GM19438 (cell line): Measurements from ENCODE around the gene BRD2.

Source experiments
- ATAC-seq: cut with Tn5 transposase; IDR thresholded peaks from one replicate; pipeline ENCODE4 v1.9.1; 2021; ENCODE audit warnings: low read depth; ENCODE audit not compliant: unreplicated experiment

Gene BRD2

DNA sequence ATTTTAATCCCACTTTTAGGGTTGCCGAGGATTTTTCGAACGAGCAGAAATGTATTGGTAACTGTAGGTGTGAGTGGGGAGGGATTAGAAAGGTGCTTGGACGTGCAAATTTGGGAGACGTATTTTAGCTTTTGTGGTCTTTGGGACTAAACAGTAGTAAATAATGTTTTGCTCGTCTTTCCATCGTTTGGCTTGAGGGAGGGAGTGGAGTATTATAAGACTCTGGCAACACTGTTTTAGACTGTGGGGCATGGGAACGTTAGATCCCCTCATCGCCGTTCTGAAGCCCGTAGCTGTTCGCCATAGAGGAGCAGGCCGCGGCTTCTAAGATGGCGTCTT, 2.8 kb downstream of the BRD2 start:
- no peak for ATAC-seq

DNA sequence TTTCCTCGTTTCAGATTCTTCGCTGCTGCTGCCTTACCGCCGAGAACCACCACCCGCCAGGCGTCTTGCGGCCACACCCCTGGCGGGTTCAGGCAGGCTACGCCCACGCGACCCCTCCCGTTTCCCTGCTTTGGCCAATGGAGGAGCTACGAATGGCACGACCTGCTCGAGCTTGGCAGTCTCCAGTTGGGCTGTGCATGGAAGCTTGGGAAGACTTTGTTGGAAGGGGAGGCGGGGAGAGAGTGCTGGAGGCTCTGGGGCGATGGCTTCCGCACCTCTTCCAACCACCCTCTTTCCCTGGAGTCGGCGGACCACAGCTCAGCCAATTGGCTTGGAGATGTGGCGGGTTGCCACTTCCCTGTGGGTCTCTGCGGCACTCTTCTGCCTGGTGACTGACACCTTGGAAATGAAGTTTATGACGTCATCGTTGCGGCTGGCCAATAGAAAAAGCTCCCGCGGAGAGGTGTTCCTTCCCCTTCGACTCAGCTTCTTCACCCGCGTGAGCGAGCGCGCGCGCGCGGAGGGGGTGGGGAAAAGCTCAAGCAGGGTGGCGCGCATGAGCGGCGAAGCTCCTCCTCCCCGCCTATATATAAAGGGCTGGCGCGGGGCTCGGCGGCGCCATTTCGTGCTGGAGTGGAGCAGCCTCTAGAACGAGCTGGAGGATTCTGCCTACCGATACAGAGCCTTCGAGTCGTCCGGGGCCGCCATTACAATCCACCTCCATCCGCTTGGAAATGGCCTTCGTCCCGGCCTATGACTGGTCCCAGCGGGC, 3.4 kb downstream of the BRD2 start:
- ATAC-seq = peak; percentile 42

DNA sequence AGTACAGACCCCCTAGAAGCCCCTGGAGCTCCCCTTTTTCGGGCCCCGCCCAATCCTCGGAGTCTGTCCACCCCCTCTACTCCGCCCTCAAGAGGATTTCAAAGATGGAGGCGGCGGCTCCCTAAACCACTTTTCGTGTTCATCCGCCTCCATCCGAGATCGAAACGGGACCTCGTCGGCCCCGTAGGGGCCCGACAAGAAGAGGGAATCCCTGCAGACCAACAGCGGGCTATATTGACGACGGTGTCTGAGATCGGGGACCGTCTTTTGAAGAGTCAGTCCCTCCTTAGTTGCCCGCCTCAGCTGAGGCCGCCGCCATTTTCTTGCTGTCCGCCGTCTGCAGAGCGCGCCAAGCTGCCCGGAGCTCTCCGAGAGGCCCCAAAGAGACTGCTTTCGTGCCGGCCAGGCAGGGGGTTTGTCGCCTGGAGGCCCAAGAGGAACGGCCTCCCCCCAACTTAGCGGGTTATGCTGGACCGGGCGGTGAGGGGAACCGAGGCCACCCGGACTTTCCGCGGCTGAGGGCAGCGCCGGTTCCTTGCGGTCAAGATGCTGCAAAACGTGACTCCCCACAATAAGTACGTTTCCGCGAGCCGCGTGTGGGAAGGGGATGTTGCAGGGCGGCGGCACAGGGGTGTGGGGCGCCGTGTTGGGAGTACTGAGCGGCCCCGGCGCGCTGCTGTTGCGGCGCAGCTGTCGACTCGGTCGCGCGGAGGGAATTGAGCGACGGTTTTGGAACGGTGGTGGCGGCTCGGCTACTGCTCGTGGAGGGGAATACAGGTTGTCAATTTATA, 4.2 kb downstream of the BRD2 start:
- no peak for ATAC-seq

DNA sequence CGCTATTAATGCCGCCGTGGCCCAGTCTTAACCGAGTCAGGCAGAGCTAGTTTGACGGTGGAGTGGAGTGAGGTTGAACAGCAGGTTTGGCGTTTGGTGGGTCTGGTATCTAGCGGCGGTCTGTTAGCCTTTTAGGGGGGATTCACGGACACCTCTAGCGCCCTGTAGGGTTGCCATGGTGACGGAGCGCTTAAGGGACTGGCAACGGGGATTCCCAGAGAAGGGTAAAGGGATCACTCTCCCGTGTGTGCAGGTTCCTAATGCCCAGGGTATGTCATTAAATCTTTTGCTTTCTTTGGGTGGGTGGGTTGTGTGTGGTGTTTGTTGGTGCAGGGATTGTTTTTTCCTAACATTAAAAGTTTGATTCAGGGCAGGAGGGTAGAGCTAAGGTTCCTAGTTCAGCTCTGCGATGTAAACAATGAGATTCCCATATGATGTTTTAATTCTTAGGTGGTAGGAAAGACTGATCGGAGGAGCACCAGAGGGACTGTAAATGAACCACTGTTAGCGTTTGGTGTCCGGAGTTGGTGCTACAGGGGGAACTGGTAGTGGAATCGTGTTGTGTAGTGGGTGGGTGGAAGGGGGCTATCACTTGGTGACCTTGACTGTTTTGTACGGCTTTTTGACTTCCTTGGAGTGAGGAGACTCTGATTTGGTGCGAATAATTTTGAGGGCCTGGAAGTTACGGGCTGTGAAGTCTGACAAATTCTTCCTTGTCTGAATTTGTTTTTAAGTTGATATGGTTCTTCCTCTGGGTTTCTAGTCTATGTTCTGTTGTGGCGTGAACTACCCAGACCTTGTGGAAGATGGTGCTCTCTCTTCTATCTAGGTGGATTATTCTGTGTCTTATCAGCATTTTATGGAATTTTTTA, 5.0 kb downstream of the BRD2 start:
- no peak for ATAC-seq

DNA sequence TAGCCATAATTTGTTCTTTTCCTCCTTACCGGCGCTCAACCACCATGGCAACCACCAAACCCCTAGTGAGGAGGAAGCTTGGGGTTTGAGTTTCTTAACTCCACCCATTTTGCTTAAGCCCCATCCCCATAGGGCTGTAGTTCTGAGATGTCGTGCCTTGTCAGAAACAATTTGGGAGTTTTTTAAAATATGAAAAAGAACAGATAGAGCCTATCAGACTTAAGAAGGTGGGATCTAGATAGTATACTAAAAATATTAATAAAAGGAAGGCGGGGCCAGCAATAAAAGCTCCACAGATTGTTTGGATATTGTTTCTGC, 5.6 kb downstream of the BRD2 start:
- no peak for ATAC-seq

DNA sequence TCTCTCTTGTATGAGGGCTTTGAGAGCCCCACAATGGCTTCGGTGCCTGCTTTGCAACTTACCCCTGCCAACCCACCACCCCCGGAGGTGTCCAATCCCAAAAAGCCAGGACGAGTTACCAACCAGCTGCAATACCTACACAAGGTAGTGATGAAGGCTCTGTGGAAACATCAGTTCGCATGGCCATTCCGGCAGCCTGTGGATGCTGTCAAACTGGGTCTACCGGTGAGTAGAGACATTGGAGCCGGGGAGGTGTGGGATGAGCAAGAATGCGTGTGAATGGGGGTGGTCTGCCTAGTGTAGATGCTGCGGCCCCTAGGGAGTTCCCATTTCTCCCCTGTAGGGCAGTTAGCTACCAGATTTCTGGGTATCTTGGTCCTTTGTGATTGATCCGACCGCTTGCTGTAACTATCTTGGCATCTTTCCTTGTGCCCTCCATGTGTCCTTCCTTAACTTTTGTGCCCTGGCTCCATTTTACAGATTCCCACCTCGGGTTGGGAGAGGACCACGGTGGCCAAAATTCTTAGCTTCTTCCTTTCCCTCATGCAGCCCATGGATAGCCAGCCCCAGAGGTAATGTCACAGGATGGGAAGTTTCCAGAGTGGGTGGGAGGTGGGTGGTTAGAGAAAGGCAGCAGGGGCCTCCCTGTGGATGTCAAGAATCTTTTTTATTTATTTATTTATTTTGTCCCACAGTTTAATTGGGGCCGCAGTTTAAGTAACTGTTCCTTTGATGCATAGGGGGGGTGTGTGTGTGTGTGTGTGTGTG, 6.3 kb downstream of the BRD2 start:
- ATAC-seq = no peak

DNA sequence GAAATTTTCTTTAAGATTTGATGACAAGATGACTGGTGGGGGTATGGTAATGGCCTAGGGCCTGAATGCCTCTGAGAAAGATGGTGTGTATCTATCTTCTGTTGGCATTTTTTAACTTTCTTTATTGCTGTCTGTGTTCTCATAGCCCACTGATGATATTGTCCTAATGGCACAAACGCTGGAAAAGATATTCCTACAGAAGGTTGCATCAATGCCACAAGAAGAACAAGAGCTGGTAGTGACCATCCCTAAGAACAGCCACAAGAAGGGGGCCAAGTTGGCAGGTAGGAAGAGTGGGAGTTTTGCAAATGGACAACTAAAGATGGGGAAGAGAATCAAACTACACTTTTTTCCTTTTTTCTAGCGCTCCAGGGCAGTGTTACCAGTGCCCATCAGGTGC, 7.5 kb downstream of the BRD2 start:
- ATAC-seq = no peak

DNA sequence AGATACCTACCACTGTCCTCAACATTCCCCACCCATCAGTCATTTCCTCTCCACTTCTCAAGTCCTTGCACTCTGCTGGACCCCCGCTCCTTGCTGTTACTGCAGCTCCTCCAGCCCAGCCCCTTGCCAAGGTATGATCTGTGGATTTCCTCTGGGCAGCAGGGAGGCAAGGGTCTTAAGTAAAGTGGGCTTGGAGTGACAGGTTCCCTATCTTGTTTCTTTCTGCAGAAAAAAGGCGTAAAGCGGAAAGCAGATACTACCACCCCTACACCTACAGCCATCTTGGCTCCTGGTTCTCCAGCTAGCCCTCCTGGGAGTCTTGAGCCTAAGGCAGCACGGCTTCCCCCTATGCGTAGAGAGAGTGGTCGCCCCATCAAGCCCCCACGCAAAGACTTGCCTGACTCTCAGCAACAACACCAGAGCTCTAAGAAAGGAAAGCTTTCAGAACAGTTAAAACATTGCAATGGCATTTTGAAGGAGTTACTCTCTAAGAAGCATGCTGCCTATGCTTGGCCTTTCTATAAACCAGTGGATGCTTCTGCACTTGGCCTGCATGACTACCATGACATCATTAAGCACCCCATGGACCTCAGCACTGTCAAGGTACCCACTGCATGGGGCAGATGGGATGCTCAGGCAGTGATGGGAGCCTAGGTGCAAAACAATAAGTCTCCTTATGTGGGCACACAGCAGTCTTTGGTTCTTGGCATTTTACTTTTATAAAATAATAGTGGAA, 8.1 kb downstream of the BRD2 start:
- ATAC-seq = no peak

DNA sequence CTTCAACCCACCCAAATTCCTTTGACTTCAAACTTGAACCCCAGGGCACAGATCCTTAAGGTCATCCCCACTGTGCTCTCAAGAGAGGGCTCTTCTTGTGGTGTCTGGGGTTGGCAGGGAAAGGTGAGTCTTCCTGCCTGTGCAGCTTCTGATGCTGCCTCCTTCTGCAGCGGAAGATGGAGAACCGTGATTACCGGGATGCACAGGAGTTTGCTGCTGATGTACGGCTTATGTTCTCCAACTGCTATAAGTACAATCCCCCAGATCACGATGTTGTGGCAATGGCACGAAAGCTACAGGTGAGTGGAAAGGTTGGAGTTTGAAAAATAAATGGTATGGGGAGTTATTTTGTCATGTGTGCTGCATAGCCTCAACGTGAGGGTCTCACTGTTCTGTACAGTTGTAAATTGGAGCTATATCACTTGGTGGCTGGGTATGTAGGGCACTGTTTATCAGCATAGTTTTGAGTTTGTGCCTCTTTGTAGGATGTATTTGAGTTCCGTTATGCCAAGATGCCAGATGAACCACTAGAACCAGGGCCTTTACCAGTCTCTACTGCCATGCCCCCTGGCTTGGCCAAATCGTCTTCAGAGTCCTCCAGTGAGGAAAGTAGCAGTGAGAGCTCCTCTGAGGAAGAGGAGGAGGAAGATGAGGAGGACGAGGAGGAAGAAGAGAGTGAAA, 9.0 kb downstream of the BRD2 start:
- no peak for ATAC-seq

DNA sequence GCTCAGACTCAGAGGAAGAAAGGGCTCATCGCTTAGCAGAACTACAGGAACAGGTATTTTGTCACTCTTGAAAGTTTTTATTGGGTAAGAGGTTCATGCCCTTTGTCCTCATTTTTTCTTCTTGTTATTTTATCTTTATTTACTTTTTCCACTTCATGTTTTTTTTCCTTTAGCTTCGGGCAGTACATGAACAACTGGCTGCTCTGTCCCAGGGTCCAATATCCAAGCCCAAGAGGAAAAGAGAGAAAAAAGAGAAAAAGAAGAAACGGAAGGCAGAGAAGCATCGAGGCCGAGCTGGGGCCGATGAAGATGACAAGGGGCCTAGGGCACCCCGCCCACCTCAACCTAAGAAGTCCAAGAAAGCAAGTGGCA, 9.5 kb downstream of the BRD2 start:
- ATAC-seq = no peak

DNA sequence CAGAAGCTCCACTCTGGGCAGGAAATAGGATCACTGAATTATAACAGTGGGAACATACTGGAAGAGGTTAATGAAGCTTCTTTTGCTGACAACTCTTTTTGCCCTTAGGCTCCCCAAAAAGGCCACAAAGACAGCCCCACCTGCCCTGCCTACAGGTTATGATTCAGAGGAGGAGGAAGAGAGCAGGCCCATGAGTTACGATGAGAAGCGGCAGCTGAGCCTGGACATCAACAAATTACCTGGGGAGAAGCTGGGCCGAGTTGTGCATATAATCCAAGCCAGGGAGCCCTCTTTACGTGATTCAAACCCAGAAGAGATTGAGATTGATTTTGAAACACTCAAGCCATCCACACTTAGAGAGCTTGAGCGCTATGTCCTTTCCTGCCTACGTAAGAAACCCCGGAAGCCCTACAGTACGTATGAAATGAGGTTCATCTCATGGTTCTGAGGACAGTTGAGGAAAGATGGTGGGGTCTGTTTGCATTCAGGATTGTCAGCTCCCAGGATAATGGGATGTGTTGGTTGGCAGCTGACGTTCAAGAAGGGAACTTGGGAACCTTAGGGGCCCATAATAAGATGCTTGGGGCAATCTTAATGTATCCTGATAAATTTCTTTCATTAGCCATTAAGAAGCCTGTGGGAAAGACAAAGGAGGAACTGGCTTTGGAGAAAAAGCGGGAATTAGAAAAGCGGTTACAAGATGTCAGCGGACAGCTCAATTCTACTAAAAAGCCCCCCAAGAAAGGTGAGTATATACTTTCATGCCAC, 11.5 kb downstream of the BRD2 start:
- ATAC-seq = no peak

DNA sequence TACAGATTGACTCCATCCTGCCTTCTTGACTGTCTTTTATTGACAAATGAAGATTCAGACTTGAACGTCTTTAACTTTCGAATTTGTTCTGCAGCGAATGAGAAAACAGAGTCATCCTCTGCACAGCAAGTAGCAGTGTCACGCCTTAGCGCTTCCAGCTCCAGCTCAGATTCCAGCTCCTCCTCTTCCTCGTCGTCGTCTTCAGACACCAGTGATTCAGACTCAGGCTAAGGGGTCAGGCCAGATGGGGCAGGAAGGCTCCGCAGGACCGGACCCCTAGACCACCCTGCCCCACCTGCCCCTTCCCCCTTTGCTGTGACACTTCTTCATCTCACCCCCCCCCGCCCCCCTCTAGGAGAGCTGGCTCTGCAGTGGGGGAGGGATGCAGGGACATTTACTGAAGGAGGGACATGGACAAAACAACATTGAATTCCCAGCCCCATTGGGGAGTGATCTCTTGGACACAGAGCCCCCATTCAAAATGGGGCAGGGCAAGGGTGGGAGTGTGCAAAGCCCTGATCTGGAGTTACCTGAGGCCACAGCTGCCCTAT, 12.2 kb downstream of the BRD2 start:
- no peak for ATAC-seq

DNA sequence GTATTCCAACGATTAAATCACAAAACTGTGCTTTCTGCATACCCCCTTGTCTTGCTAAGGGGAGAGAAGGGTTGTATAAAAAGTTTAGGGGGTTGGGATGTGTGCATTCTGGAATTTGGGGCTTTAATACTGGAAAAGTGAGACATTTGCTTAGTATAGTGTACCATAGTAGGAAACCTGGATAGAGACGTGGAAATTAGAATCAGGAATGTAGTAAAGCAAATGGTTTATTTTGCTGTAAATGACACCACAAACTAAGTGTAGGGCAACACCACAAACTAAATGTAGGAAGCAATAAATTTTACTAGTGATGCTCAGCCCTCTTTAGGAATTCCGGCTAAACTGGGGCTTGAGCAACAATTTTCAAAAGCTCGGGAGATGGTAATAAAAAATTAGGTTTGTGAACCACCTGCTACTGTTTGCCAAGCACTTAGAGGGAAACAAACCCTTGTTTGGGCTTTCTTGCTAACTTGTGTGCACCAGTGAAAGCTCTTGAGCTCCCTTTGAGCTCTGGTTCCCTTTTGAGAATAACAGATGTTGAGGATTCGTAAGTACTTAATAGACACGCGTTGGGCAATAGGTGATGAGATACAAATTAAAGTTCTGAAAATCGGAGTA, 13.8 kb downstream of the BRD2 start:
- no peak for ATAC-seq

DNA sequence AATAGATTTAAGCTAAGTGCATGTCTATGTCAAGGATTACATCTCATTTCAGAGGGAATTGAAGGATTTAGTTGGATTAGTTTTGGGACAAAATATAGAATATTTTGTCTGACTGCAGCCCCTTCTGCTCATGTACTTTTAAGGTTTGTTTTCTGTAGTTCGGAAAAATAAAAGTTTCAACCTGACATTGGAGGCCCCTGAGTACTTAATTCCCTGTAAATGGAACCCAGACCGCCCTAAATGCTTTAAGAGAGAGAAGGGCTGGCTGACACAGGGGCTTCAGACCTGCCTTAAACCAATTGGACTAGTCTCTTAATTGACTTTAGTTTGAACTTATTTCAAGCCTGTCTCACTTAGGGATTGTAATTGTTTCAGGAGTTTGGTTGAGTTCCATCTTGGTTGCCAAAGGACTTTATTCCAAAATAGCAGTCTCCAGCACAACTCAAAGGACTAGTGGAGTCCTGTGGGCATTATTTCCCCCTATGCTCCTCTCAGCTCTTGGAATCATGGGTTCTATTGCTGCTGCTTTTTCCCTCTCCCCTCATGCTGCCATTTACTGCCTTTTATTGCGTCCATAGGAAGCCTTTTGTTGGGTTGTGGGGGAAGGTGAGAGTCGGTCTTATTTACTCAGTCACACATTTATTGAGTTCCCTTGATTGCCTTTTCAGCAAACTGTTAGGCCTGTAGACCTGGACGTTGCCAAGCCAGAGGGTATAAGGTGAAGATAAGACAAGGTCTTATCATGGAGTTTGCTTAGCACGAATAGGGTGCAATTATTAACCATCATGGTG, 14.5 kb downstream of the BRD2 start:
- no peak for ATAC-seq

DNA sequence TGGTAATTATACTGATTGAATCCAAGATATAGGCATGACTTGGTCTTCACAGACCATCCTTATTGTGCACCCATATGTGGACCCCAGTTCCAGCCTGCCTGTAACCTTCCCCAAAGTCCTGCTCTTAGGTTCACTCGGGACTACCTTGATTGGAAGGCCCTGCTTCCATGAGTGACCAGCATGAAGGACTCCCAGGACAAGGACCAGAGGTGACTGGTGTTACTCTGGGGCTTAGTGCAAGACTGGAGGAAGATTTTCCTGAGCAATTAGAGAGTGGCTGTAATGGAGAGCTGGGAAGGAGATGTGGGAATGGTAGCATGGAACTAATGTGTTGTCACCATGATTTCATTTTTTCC, 15.1 kb downstream of the BRD2 start:
- no peak for ATAC-seq

DNA sequence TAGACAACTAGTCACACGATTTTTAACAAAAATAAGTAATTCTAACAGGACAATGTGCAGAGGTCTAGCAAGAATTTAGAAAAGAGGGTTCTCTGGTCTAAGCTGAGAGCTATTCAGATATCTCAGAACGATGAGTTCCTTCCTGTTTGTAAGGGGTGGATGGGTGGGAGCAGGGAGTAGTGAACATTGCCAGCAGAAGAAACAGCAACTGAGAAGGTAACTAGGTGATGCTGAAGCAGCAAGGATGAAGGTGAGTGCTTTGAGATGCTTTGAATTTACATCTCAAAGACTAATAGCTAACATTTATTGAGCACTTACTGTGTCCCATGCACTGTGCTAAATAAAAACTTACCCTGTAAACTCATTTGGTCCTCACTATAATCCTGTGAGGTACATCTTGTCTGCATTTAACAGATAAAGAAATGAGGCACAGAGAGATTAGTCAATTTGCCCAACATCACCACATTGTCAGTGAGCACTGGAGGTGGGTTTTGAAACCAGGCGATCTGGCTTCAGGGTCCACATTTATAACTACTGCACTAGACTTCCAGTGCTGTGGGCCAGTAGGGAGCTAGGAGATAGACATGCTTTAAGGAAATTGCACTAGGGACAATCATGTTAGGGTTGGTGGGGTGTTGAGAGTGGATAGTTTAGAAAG, 15.7 kb downstream of the BRD2 start:
- no peak for ATAC-seq
